Measurements from ENCODE around the gene GPHN. TPM values are rescaled to one million over a fixed set of nuclear protein-coding genes. Genes with fewer than 3 reads are reported as not detected.

Gene GPHN
- total RNA-seq, 4 donors from 2014 or later: 14.4 to 32.7 (median 21.1) TPM

- H3K9me3 ChIP-seq: no peaks in the 10 kb centered on the region
- intact Hi-C loops (cut with DNase I): no loop called here
- WGBS, 2 donors: 83 to 84% methylated on average over 2 of the region's 2 CpGs
- H3K27me3 ChIP-seq: no peaks in the 10 kb centered on the region
- H3K27ac ChIP-seq: no peak overlapping the region
- no peaks in the 10 kb centered on the region for H3K36me3 ChIP-seq
- H3K4me3 ChIP-seq (replicated peaks in 1 of 3): no peak overlapping the region
- TF ChIP-seq POLR2A (IDR thresholded peaks at IDR 0.05) (no peak), CTCF (IDR thresholded peaks at IDR 0.05) (no peak)
- no peaks in the 10 kb centered on the region for H3K4me1 ChIP-seq
- DNase-seq: no peak
Measured at GRCh38 chr14:66955159-66955558, 447.2 kb downstream of the GPHN start.

GRCh38 chr14:66959437-66960050, 451.6 kb downstream of the GPHN start:
- TF ChIP-seq POLR2A (IDR thresholded peaks at IDR 0.05) (no peak), CTCF (IDR thresholded peaks at IDR 0.05) (no peak)
- Histone ChIP-seq H3K4me3 (replicated peaks in 1 of 3) (no peak overlapping the region), H3K4me1 (no peaks in the 10 kb centered on the region), H3K9me3 (no peaks in the 10 kb centered on the region), H3K27me3 (no peaks in the 10 kb centered on the region), H3K27ac (no peak overlapping the region), H3K36me3 (no peaks in the 10 kb centered on the region)
- intact Hi-C loops (cut with DNase I): no loop called here
- 95 to 96% methylated on average over 3 of the region's 3 CpGs for WGBS, 2 donors
- no peak for DNase-seq

- Histone ChIP-seq H3K9me3 (no peaks in the 10 kb centered on the region), H3K4me3 (replicated peaks in 1 of 3) (no peak overlapping the region), H3K4me1 (no peaks in the 10 kb centered on the region), H3K36me3 (no peaks in the 10 kb centered on the region), H3K27me3 (no peaks in the 10 kb centered on the region), H3K27ac (no peak overlapping the region)
- intact Hi-C loops (cut with DNase I): no loop called here
- DNase-seq: no peak
- TF ChIP-seq POLR2A (IDR thresholded peaks at IDR 0.05) (no peak), CTCF (IDR thresholded peaks at IDR 0.05) (no peak)
Measured at GRCh38 chr14:66965831-66966230, 457.9 kb downstream of the GPHN start.

DNA sequence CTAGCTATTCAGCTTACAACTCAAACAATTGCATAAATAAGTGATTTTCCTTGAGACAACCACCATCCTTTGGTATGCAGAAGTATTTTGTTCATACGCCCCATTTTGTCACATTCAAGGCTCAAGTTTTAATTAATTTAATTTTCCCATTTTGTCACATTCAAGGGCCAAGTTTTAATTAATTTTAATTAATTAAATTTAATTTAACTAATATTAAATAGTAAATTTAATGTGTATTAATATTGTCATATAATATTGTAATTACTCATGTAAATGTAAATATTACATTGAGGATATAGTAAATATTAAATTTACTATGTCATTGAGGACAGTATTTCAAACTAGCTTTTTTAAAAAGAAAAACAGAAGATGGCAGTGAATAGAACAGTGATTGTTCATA, 464.5 kb downstream of the GPHN start:
- no peak for DNase-seq
- intact Hi-C loops (cut with DNase I): no loop called here
- Histone ChIP-seq H3K27me3 (no peaks in the 10 kb centered on the region), H3K4me1 (no peaks in the 10 kb centered on the region), H3K4me3 (replicated peaks in 1 of 3) (no peak overlapping the region), H3K27ac (no peak overlapping the region), H3K36me3 (no peaks in the 10 kb centered on the region), H3K9me3 (no peaks in the 10 kb centered on the region)
- TF ChIP-seq POLR2A (IDR thresholded peaks at IDR 0.05) (no peak), CTCF (IDR thresholded peaks at IDR 0.05) (no peak)
- 97 to 98% methylated on average over 1 of the region's 1 CpG for WGBS, 2 donors

- no peak for TF ChIP-seq POLR2A (IDR thresholded peaks at IDR 0.05)
- no peak for TF ChIP-seq CTCF (IDR thresholded peaks at IDR 0.05)
- DNase-seq: no peak
- Histone ChIP-seq H3K27ac (no peak overlapping the region), H3K9me3 (no peaks in the 10 kb centered on the region), H3K27me3 (no peaks in the 10 kb centered on the region), H3K36me3 (no peaks in the 10 kb centered on the region), H3K4me3 (replicated peaks in 1 of 3) (no peak overlapping the region), H3K4me1 (peaks cover 0 to 3% of the 10 kb centered on the region in 2 donors)
- intact Hi-C loops (cut with DNase I): no loop called here
Measured at GRCh38 chr14:66974397-66975025, 466.6 kb downstream of the GPHN start.

Measured in thyroid gland (tissue), 4 donors.